OCI-LY7 (cell line): ENCODE results near the gene CFL2. TPM values are rescaled to one million over a fixed set of nuclear protein-coding genes. Genes with fewer than 3 reads are reported as not detected.

ENCODE experiments used
- BruUV-seq: library from RNA; stranded (reverse); fragments of 400-500 nt; replicated peaks from 2 replicates; lab custom pipeline; 2021; lab: Mats Ljungman, UMichigan
- CTCF ChIA-PET: fragments of 300-600 bp; sonication (Branson Sonifier 250); formaldehyde crosslinking; loops from one replicate; lab custom pipeline; 2022; ENCODE audit warnings: antibody characterized with exemption; ENCODE audit not compliant: unreplicated experiment; lab: Charles Lee
- POLR2A ChIA-PET: fragments of 300-600 bp; sonication (Branson Sonifier 250); formaldehyde crosslinking; loops from one replicate; lab custom pipeline; 2022; ENCODE audit warnings: antibody characterized with exemption; lab: Charles Lee
- DNase-seq: peaks from one replicate; pipeline ENCODE4 v3.0.0-alpha.2; 2015; ENCODE audit warnings: low spot score
- H2AFZ ChIP-seq: fragments of 200-600 bp; sonication (generic), shearing (Covaris generic); 2 replicates; pipeline ENCODE4 v1.6.1; 2014; ENCODE audit warnings: mild to moderate bottlenecking, antibody characterized with exemption, low read length, moderate library complexity
- H3K27ac ChIP-seq: fragments of 200-600 bp; sonication (generic); 2 replicates; pipeline ENCODE4 v1.5.1; 2014; ENCODE audit warnings: mixed run types, low read depth, mild to moderate bottlenecking, moderate library complexity, low read length, inconsistent platforms; ENCODE audit not compliant: poor library complexity, severe bottlenecking
- H3K36me3 ChIP-seq: fragments of 200-600 bp; sonication (generic); 2 replicates; pipeline ENCODE4 v1.6.1; 2014; ENCODE audit warnings: mild to moderate bottlenecking, antibody characterized with exemption, low read length, moderate library complexity, mixed read lengths; ENCODE audit not compliant: insufficient read depth
- H3K4me1 ChIP-seq: fragments of 200-600 bp; sonication (generic); 2 replicates; pipeline ENCODE4 v1.5.1; 2014; ENCODE audit warnings: mild to moderate bottlenecking, low read length; ENCODE audit not compliant: insufficient read depth, poor library complexity, severe bottlenecking
- H3K4me2 ChIP-seq: fragments of 200-600 bp; sonication (generic); 2 replicates; pipeline ENCODE4 v1.6.1; 2014; ENCODE audit warnings: mild to moderate bottlenecking, low read length
- H3K4me3 ChIP-seq: fragments of 200-600 bp; sonication (generic); 2 replicates; pipeline ENCODE4 v1.5.1; 2014; ENCODE audit warnings: mild to moderate bottlenecking, low read depth, low read length; ENCODE audit not compliant: poor library complexity, severe bottlenecking
- H3K79me2 ChIP-seq: fragments of 200-600 bp; sonication (generic); 2 replicates; pipeline ENCODE4 v1.6.1; 2016; ENCODE audit warnings: low read depth, mild to moderate bottlenecking, low read length, moderate library complexity, mixed read lengths; ENCODE audit not compliant: insufficient read depth
- H3K9me2 ChIP-seq: fragments of 200-600 bp; sonication (generic); 2 replicates; pipeline ENCODE4 v1.6.1; 2016; ENCODE audit warnings: mild to moderate bottlenecking, low read length, mixed read lengths; ENCODE audit not compliant: insufficient read depth
- H3K9me3 ChIP-seq: fragments of 200-600 bp; sonication (generic); 2 replicates; pipeline ENCODE4 v1.6.1; 2014; ENCODE audit warnings: mild to moderate bottlenecking, mixed run types, low read length, mixed read lengths
- H4K20me1 ChIP-seq: fragments of 200-600 bp; sonication (generic); 2 replicates; pipeline ENCODE4 v1.6.1; 2014; ENCODE audit warnings: mild to moderate bottlenecking, antibody characterized with exemption, low read length, moderate library complexity, mixed read lengths; ENCODE audit not compliant: insufficient read depth
- EZH2phosphoT487 ChIP-seq: fragments of 200-600 bp; sonication (generic); IDR thresholded peaks from 2 replicates; pipeline ENCODE4 v1.6.1; 2018; ENCODE audit warnings: low read depth, borderline replicate concordance, mild to moderate bottlenecking, mixed run types, antibody characterized with exemption, low read length, moderate library complexity, mixed read lengths
- intact Hi-C: fragments of 100-400 bp; cut with micrococcal nuclease; formaldehyde crosslinking; loops from one replicate; pipeline ENCODE4 v1.10.0; 2022; ENCODE audit not compliant: unreplicated experiment
- total RNA-seq, 2 experiments: library from RNA; depleted of rRNA in 1 of 2; stranded (reverse); fragments of >200 nt in 1 of 2; shearing (Covaris generic) in 1 of 2; gene quantifications; 2 replicates each; pipeline ENCODE4 v1.2.3, GENCODE V29; 2014 to 2022
- TF ChIP-seq, protein P1 (sequence below): fragments of 200-600 bp; sonication (generic); conservative IDR thresholded peaks from 2 replicates; pipeline ENCODE4 v1.5.1; 2014; ENCODE audit warnings: mild to moderate bottlenecking, antibody characterized with exemption, low read length, moderate library complexity, mixed read lengths

CFL2 gene
- total RNA-seq, 2 experiments from 2014 or later = 7.1 to 24.7 TPM

DNA sequence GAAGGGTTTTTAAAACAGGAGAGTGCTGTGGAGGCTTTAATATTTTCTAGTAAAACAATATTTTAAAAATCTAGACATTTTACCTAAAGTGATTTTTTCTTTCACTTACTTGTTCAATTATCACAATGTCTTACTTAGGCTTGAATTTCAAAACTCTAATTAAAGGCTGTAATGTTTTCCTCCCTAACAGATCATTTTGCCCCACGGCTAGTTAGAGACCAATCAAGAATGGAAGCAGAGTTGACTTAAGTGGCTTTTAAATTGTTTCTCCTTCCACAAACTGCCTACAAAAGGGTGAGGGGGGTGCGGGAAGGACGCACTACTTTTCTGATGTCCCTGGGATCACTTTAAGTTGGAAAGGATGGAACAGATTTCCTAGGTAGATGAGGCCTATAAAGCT is 9.5 kb upstream of the CFL2 start:
- Histone ChIP-seq H3K4me1 (peaks cover 9% of the 10 kb centered on the region), H3K4me2 (no peak overlapping the region), H3K36me3 (no peaks in the 10 kb centered on the region), H2AFZ (no peak overlapping the region), H4K20me1 (no peaks in the 10 kb centered on the region), H3K9me2 (no peaks in the 10 kb centered on the region), H3K9me3 (0 out of 2 replicates have a peak, but pooled peaks cover 3% of the 10 kb centered on the region), H3K4me3 (no peak overlapping the region), H3K79me2 (no peaks in the 10 kb centered on the region), H3K27ac (no peak overlapping the region)
- no peak for DNase-seq
- no TSS peak for BruUV-seq
- TF ChIP-seq, protein P1, sequence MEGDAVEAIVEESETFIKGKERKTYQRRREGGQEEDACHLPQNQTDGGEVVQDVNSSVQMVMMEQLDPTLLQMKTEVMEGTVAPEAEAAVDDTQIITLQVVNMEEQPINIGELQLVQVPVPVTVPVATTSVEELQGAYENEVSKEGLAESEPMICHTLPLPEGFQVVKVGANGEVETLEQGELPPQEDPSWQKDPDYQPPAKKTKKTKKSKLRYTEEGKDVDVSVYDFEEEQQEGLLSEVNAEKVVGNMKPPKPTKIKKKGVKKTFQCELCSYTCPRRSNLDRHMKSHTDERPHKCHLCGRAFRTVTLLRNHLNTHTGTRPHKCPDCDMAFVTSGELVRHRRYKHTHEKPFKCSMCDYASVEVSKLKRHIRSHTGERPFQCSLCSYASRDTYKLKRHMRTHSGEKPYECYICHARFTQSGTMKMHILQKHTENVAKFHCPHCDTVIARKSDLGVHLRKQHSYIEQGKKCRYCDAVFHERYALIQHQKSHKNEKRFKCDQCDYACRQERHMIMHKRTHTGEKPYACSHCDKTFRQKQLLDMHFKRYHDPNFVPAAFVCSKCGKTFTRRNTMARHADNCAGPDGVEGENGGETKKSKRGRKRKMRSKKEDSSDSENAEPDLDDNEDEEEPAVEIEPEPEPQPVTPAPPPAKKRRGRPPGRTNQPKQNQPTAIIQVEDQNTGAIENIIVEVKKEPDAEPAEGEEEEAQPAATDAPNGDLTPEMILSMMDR = no peak
- no peak for TF ChIP-seq EZH2phosphoT487
- ChIA-PET CTCF (interaction anchor here (0.6 kb wide), 1 partner anchor 51 kb away, joined by 3 read pairs; no protein-coding TSS in a partner anchor), POLR2A (interaction anchor here (1.7 kb wide), 1 partner anchor 14 kb away, joined by 5 read pairs; no protein-coding TSS in a partner anchor)
- intact Hi-C loops = loop anchor here (1.0 kb wide), 1 partner anchor 52 kb away; no protein-coding TSS in a partner anchor

DNA sequence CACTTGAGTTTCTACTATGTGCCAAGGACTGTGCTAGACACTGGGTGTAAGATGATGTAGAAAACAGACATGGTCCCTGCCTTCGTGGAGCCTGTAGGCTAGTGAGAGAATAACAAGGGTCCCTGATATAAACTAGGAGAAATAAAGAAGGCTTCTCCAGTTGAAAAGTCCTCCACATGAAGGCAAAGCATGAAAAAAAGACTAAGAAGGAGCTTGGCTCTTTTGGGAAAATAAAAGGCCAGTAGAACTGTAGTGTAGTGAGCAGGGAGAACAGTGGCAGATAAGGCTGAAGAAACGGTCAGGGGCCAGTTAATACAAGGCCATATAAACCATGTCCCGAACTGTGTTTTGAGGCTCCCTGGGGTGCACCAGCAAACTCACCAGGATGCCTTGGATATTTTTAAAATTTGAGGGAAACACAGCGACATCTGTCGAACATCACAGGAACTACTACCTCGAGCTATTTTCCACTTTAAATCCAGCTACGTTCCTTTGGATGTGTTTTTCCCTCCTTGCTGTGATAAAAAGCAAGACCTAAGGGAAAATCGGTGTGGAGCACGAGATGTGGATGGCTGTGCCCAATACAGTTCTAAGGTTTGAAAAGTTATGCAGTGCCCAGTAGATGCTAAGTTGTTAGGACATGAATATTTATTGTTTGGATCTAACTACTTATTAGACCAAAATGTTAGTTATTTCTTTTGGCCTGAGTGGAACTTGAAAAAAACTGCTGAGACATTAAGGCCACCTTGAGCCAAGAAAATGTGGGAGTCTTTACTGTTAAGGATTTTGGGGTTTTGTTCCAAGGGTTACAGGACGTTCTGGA is 8.5 kb upstream of the CFL2 start:
- Histone ChIP-seq H3K27ac (no peak overlapping the region), H3K9me3 (0 out of 2 replicates have a peak, but pooled peaks cover 3% of the 10 kb centered on the region), H3K79me2 (no peaks in the 10 kb centered on the region), H3K4me3 (no peak overlapping the region), H3K36me3 (no peaks in the 10 kb centered on the region), H3K4me2 (peak overlapping the region; percentile 22; the same call in 1 of the 2 replicates), H3K9me2 (no peaks in the 10 kb centered on the region), H3K4me1 (peaks cover 7% of the 10 kb centered on the region), H2AFZ (peak overlapping the region; percentile 69), H4K20me1 (no peaks in the 10 kb centered on the region)
- ChIA-PET POLR2A (interaction anchor here (1.0 to 1.7 kb wide), 5 partner anchors 10 to 51 kb away, joined by 3 to 5 read pairs (median 4); no protein-coding TSS in a partner anchor), CTCF (interaction anchor here (0.5 to 1.6 kb wide), 3 partner anchors 9 to 52 kb away, joined by 3 to 9 read pairs (median 3); no protein-coding TSS in a partner anchor)
- intact Hi-C loops = loop anchor here (1.0 kb wide), 1 partner anchor 51 kb away; no protein-coding TSS in a partner anchor
- peak; percentile 57 for DNase-seq
- no TSS peak for BruUV-seq
- TF ChIP-seq, protein P1 = peak; percentile 88
- TF ChIP-seq EZH2phosphoT487 = no peak
